ENCODE data around the gene RASSF10.
A peak's percentile ranks its signal among the peaks of the same experiment; 100 is the strongest.

The RASSF10 gene

DNA sequence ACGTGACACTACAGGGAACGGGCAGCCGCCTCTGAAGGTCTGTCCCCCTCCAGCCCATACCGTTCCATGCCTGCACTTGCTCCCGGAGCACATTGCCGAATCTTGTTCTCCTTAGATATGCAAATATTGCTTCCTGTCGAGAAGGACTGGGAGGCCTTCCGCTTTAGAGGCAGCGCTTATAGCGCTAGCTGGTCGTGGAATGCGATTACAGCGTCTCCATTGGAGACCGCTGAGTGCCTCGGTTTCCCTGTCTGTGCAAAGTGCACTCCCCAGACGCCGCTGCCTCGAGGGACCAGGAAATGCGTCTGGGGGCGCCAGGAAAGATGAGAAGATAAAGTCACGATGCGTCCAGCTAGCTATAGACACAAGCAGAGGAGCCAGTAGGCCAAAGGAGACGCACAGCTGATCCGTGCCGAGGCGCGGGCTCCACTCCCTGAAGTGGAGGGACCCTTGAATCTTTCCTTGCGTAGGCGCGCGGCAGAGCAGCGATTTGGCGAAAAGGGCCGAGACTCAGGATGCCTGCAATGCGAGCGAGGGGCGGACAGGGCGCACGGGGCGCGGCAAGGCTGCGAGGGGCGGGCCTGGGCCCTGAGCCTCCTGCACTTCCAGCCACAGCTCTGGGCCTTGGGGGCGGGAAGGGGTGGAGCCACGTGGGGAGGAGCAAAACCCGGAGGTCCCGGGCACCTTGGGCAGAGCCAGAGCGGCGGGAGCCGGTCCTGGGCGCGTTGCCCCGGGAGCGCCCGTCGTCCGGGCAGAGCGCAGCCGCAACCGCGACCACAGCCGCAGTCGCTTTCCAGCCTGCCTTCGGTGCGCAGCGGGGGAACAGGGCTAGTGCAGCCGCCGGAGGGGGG, at the start of gene RASSF10:
Gene RASSF10 (plus strand): TSS at position 692 of the 851 bp plus-strand sequence. CDS start 261 bp downstream, outside the sequence.
- no peak for DNase-seq (ENCODE audit: low read depth)

DNA sequence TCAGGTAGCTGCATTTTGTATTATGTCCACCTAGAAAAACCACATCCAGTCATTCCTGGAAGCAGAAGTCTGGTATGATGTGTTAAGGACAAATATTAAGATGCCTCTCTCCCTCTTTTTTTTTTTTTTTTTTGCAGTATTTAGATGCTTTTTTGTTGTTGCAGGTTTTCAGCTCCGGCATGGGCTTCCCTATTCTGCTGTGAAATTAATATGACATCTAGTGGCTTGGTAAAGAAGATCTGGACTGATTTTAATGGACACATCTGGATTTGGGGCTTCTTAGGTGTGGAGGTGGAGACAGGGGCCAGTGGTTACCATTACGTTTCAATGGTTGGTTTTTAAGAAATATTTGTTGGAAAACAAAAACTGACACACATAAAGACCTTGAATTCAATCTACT, 47.5 kb upstream of the RASSF10 start:
- DNase-seq (ENCODE audit: low read depth), result no peak

DNA sequence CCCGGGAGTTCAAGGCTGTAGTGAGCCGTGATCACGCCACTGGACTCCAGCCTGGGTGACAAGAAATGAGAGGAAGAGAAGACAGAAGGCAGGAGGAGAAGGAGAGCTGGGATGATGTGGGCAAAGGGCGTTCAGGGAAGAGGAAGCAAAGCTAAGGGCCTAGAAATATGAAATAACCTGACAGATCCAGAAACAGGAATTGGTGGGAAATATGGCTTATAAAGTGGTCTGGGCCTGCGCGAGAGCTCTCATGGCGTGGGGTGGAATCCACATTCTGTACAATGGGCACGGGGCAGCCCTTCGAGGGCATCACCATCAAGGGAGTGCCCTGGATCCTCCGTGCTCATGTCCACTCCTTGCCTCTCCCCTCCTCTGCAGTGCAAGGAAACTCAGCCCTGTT, 46.8 kb upstream of the RASSF10 start:
- DNase-seq (ENCODE audit: low read depth), result no peak

GRCh38 chr11:12963051-12963450, 46.1 kb upstream of the RASSF10 start:
- DNase-seq (ENCODE audit: low read depth), result no peak

GRCh38 chr11:12963792-12964536, 45.2 kb upstream of the RASSF10 start:
- DNase-seq (ENCODE audit: low read depth), result peak; percentile 9

GRCh38 chr11:12964650-12965049, 44.5 kb upstream of the RASSF10 start:
- no peak for DNase-seq (ENCODE audit: low read depth)

GRCh38 chr11:12966002-12966401, 43.1 kb upstream of the RASSF10 start:
- DNase-seq (ENCODE audit: low read depth), result no peak

DNA sequence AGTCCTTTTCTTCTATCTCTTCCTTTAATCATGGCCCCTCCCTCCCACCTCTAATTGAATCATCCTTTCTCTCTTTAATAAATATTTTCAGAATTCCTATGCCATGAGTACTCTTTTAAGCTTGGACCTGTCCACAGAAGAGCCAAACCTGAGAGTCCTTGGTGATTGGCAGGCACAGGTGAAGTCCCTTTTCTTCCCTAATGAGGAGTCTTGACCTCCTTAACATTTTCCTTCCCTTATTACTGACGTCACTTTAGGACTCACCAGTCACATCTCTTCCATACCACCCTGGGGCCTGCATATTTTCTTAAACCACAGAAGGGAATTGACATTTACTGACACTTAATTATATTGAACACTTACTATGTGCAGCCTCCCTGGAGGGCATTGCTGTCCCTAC, 41.0 kb upstream of the RASSF10 start:
- no peak for DNase-seq (ENCODE audit: low read depth)

DNA sequence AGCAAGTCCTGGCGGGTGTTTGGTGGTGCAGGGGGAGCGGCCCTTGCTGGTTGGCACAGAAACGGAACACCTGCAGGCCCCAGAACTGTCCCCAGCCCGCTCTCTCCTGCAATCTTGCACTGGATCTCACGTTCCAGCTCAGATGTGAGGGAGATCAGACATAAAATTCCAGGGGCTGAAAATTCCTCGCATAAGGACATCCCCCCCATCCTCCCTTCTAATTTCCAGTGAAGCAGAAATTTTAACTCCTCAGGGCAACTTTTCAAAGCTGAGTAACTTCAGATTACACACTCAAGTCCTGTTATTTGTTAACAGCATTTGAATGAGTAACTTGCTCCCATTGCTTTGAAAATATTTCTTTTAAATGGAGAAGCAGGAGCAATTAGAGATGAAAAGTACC, 40.3 kb upstream of the RASSF10 start:
- no peak for DNase-seq (ENCODE audit: low read depth)

GRCh38 chr11:12971955-12972354, 37.2 kb upstream of the RASSF10 start:
- DNase-seq (ENCODE audit: low read depth), result no peak

GRCh38 chr11:12973528-12974181, 35.5 kb upstream of the RASSF10 start:
- no peak for DNase-seq (ENCODE audit: low read depth)

GRCh38 chr11:12975195-12975594, 33.9 kb upstream of the RASSF10 start:
- DNase-seq (ENCODE audit: low read depth), result no peak

- no peak for DNase-seq (ENCODE audit: low read depth)
Measured at GRCh38 chr11:12979928-12980689, 29.0 kb upstream of the RASSF10 start.

- DNase-seq (ENCODE audit: low read depth), result no peak
Measured at GRCh38 chr11:12981676-12982522, 27.2 kb upstream of the RASSF10 start.

GRCh38 chr11:12983336-12983735, 25.8 kb upstream of the RASSF10 start:
- DNase-seq (ENCODE audit: low read depth), result no peak

DNA sequence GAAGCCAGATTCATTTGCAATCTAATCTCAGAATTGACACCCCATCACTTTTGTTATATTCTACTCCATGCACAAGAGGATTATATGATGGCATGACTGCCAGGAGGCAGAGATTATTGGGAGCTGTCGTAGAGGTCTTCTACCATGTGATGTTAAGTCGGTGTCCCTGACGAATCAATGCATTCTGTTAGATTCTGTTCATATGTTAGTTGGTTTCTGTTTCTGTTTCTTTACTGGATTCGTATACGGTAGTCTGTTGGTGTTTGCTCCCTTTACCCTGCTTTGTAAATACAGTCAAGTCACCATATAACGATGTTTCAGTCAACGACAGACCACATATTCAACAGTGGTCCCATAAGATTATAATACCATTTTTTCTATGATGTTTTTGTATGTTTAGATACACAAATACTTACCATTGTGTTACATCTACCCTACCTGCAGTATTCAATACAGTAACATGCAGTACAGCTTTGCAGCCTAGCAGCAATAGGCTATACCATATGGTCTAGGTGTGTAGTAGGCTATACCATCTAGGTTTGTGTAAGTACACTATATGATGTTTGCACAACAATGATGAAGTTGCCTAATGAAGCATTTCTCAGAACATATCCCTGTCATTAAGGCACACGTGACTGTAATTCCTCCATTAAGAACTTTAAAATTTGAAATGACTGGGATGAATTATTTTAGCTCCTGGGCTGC, 22.8 kb upstream of the RASSF10 start:
- DNase-seq (ENCODE audit: low read depth), result no peak

GRCh38 chr11:12989428-12990161, 19.5 kb upstream of the RASSF10 start:
- DNase-seq (ENCODE audit: low read depth), result no peak

DNA sequence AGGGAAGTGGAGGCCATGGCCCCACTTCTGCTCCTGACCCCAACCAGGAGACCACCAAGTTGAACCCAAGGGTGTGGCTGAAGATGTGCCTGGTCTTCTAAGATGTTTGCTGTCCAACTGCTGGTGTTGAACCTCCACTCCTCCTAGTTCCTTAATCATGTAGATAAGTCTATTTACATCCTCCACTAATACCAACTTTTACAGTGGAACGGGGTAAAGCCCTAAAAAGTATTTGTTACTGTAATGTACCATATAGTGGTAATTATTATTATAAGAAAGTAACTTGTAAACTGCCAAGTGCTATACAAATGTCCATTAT, 19.0 kb upstream of the RASSF10 start:
- DNase-seq (ENCODE audit: low read depth), result no peak

DNA sequence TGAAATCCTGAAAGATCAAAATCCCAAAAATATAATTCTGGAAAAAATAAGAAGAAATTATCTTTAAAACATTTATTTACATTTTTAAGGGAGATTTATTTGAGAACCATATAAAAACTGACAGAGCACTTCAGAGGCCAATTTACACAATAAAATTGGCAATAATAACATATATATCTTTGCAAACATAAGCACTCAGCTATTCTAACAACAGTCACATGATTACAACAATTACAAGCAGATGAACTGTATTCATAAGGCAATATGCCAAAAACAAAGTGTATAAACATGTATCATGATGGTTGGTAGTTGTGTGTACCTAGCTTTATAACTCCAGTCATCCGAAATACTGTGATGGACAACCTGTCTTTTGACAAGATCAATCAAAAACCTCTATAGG, 17.7 kb upstream of the RASSF10 start:
- DNase-seq (ENCODE audit: low read depth), result no peak

DNA sequence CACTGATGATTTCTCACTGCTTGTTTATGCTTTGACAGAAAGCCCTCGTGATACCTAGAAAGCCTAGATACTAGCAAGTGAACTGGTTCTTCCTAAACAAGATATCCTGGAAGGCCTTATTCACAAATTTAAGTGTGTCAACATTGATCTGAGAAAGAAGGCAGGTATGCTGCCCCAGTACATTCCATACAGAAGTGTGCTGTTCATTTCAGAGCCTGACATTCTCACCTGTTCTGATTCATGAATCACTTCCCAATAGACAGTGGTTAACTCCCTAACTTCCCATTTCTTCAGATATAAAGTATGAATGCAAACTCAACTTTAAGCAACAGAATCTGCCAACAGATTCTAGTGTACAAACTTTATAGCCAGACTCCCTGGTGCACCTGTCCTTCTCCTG, 15.5 kb upstream of the RASSF10 start:
- DNase-seq (ENCODE audit: low read depth), result no peak

Data from activated T-helper 1 cell treated with Interleukin-2 at 50 U/mL for 16 hours (primary cell).